ENCODE data around the gene RGS14.
"Not testable (repeated sequence)": the region's sequence is repeated elsewhere in the genome, so short reads cannot be mapped to it uniquely, and the experiment has no call there.

RGS14 gene

GRCh38 chr5:177410575-177410974 lies 52.9 kb downstream of the RGS14 start:
- no peak for DNase-seq (ENCODE audit: insufficient read length, low spot score)

GRCh38 chr5:177412603-177413233 lies 55.0 kb downstream of the RGS14 start:
- no peak for FAIRE-seq
- no peak for DNase-seq (ENCODE audit: insufficient read length, low spot score)
- no peak for TF ChIP-seq CTCF (IDR thresholded peaks at IDR 0.05; ENCODE audit: insufficient read depth, missing control alignments)

More at GRCh38 chr5:177410575-177410974, 52.9 kb downstream of the RGS14 start:
- TF ChIP-seq CTCF (IDR thresholded peaks at IDR 0.05; ENCODE audit: insufficient read depth, missing control alignments) = no peak
- FAIRE-seq = no peak

GRCh38 chr5:177414481-177414880 lies 56.8 kb downstream of the RGS14 start:
- no peak for TF ChIP-seq CTCF (IDR thresholded peaks at IDR 0.05; ENCODE audit: insufficient read depth, missing control alignments)
- FAIRE-seq (no peak), DNase-seq (ENCODE audit: insufficient read length, low spot score) (no peak)

- FAIRE-seq; DNase-seq (ENCODE audit: insufficient read length, low spot score): not testable (repeated sequence)
Observed at GRCh38 chr5:177417081-177417480, 59.4 kb downstream of the RGS14 start.

GRCh38 chr5:177419046-177419445 lies 61.3 kb downstream of the RGS14 start:
- TF ChIP-seq CTCF (IDR thresholded peaks at IDR 0.05; ENCODE audit: insufficient read depth, missing control alignments) = no peak
- FAIRE-seq (no peak), DNase-seq (ENCODE audit: insufficient read length, low spot score) (no peak)

- not testable (repeated sequence) for FAIRE-seq; DNase-seq (ENCODE audit: insufficient read length, low spot score)
Observed at GRCh38 chr5:177420472-177420871, 62.7 kb downstream of the RGS14 start.

- no peak for TF ChIP-seq CTCF (IDR thresholded peaks at IDR 0.05; ENCODE audit: insufficient read depth, missing control alignments)
- FAIRE-seq (no peak), DNase-seq (ENCODE audit: insufficient read length, low spot score) (no peak)
Observed at GRCh38 chr5:177421062-177421798, 63.5 kb downstream of the RGS14 start.
